CD8-positive, alpha-beta memory T cell (primary cell): ENCODE measurements around the gene PIGBOS1. TPM values are rescaled to one million over a fixed set of nuclear protein-coding genes. Genes with fewer than 3 reads are reported as not detected.

Experiments
- CTCF ChIA-PET: fragments of 350-600 bp; sonication (Branson Sonifier 250); formaldehyde crosslinking; loops from one replicate; lab custom pipeline; 2021; ENCODE audit warnings: antibody characterized with exemption; lab: Charles Lee
- POLR2A ChIA-PET: fragments of 350-600 bp; sonication (Branson Sonifier 250); formaldehyde crosslinking; loops from one replicate; lab custom pipeline; 2021; ENCODE audit warnings: antibody characterized with exemption; lab: Charles Lee
- DNase-seq, 5 donors: peaks; one replicate each; pipeline versions ENCODE4 v3.0.0 to v3.0.0-alpha.2; 2020 to 2022; ENCODE audit warnings: mixed read lengths in 1 of 5
- H3K27ac ChIP-seq: one replicate; pipeline ENCODE4 v1.7.0; 2013; ENCODE audit warnings: low read depth, mild to moderate bottlenecking, low read length, moderate library complexity
- H3K27me3 ChIP-seq: 2 replicates; pipeline ENCODE4 v1.7.0; 2013; ENCODE audit warnings: low read length, mild to moderate bottlenecking; ENCODE audit not compliant: insufficient read depth, poor library complexity, severe bottlenecking
- H3K36me3 ChIP-seq: 2 replicates; pipeline ENCODE4 v1.7.0; 2013; ENCODE audit warnings: mild to moderate bottlenecking, low read length, moderate library complexity; ENCODE audit not compliant: insufficient read depth
- H3K4me1 ChIP-seq: 2 replicates; pipeline ENCODE4 v1.7.0; 2013; ENCODE audit warnings: mild to moderate bottlenecking, low read length, moderate library complexity; ENCODE audit not compliant: insufficient read depth
- H3K4me3 ChIP-seq: 2 replicates; pipeline ENCODE4 v1.7.0; 2013; ENCODE audit warnings: mild to moderate bottlenecking, low read length
- H3K9me3 ChIP-seq: 2 replicates; pipeline ENCODE4 v1.7.0; 2013; ENCODE audit warnings: mild to moderate bottlenecking, low read length
- H3K27ac Mint-ChIP-seq, 8 donors: one replicate each; pipeline ENCODE4 v1.8.0; 2020 to 2021; ENCODE audit warnings: mixed read lengths in 8 of 8, mild to moderate bottlenecking in 6 of 8, inconsistent platforms in 3 of 8, moderate library complexity in 3 of 8
- H3K27me3 Mint-ChIP-seq, 2 donors: one replicate each; pipeline ENCODE4 v1.8.0; 2020 to 2021; ENCODE audit warnings: mixed read lengths in 2 of 2, mild to moderate bottlenecking in 1 of 2, moderate library complexity in 1 of 2
- H3K36me3 Mint-ChIP-seq, 3 donors: one replicate each; pipeline ENCODE4 v1.8.0; 2020 to 2021; ENCODE audit warnings: mixed read lengths in 3 of 3, inconsistent platforms in 1 of 3, mild to moderate bottlenecking in 1 of 3
- H3K4me1 Mint-ChIP-seq, 3 donors: one replicate each; pipeline ENCODE4 v1.8.0; 2020 to 2021; ENCODE audit warnings: mixed read lengths in 3 of 3, inconsistent platforms in 1 of 3, mild to moderate bottlenecking in 1 of 3
- H3K4me3 Mint-ChIP-seq, 7 donors: one replicate each; pipeline ENCODE4 v1.8.0; 2020 to 2021; ENCODE audit warnings: mixed read lengths in 7 of 7, mild to moderate bottlenecking in 6 of 7, moderate library complexity in 4 of 7, inconsistent platforms in 2 of 7
- H3K9me3 Mint-ChIP-seq, 5 donors: one replicate each; pipeline ENCODE4 v1.8.0; 2020 to 2022; ENCODE audit warnings: mixed read lengths in 5 of 5, mild to moderate bottlenecking in 3 of 5, moderate library complexity in 2 of 5, inconsistent platforms in 1 of 5
- polyA plus RNA-seq: library from polyadenylated mRNA; unstranded; fragments of 300-500 nt; fragmentation: Illumina TruSeq; gene quantifications from one replicate; pipeline ENCODE4 v1.2.3, GENCODE V29; 2021
- total RNA-seq, 2 experiments: library from RNA; stranded (reverse); gene quantifications; one replicate each; pipeline ENCODE4 v1.2.3, GENCODE V29; 2021

Gene PIGBOS1
- total and polyA plus RNA-seq, 3 experiments from 2014 or later: 11.5 to 43.9 (median 11.9) TPM

DNA sequence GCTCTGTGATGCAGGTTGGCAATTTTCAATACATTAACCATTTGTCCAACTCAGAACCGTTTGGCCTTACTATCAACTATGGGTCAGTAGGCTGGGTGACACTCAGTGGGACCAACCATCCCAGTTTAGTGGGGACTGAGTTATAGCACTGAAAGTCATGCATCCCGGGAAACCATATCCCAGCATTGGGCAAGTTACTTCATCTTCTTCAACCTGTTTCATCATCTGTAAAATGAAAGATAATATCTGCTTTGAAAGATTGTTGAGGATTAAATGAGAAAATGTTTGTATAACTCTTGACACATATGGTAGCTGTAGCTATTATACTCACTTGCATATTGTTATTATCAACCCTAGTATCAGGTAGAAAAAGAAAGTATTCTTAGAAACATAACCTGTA lies 41.2 kb downstream of the PIGBOS1 start:
- peak overlapping the region; percentile 63 to 92 (median 79) for H3K4me3 Mint-ChIP-seq
- DNase-seq: no peak
- Histone ChIP-seq H3K4me1 (peaks cover 80% of the 10 kb centered on the region), H3K27ac (peak overlapping the region; percentile 45), H3K27me3 (no peaks in the 10 kb centered on the region), H3K9me3 (no peaks in the 10 kb centered on the region), H3K36me3 (no peaks in the 10 kb centered on the region), H3K4me3 (peak overlapping the region; percentile 30)
- ChIA-PET POLR2A (interaction anchor here (0.8 to 4.2 kb wide), 8 partner anchors 8 to 41 kb away, joined by 3 to 27 read pairs (median 3); partner anchors contain the start of genes PIGB and PIGBOS1), CTCF (interaction anchor here (0.7 to 2.2 kb wide), 6 partner anchors 8 to 53 kb away, joined by 3 to 8 read pairs (median 4); no protein-coding TSS in a partner anchor)
- no peaks in the 10 kb centered on the region for H3K9me3 Mint-ChIP-seq
- no peaks in the 10 kb centered on the region for H3K27me3 Mint-ChIP-seq
- peaks cover 86 to 94% (median 94%) of the 10 kb centered on the region in 3 donors for H3K4me1 Mint-ChIP-seq
- peak overlapping the region; percentile 94 to 99 (median 97) for H3K27ac Mint-ChIP-seq
- H3K36me3 Mint-ChIP-seq: peaks cover 3 to 23% (median 7%) of the 10 kb centered on the region in 3 donors

DNA sequence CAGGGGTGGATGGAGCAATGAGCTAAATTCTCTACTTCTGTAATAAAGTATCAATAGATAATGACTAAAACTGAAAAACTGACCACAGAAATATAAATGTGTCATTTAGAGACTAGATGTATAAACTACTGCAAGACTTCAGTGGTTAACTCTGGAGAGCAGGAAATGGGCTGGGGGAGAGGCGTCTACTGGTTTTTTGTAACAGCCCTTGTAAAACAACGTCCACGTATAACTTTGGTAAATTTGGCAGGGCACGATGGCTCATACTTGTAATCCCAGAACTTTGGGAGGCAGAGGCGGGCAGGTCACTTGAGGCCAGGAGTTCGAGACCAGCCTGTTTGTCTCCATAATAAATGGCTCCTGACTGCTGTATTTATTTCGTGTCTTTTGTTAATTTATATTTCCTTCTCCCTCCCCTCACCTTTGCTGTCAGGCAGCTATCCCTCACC lies 41.8 kb downstream of the PIGBOS1 start:
- Mint-ChIP-seq H3K27me3 (no peaks in the 10 kb centered on the region), H3K27ac (peak overlapping the region; percentile 94 to 99 (median 97)), H3K4me1 (peaks cover 84 to 94% (median 93%) of the 10 kb centered on the region in 3 donors), H3K9me3 (no peaks in the 10 kb centered on the region), H3K4me3 (peak overlapping the region; percentile 63 to 92 (median 79)), H3K36me3 (peaks cover 3 to 26% (median 7%) of the 10 kb centered on the region in 3 donors)
- H3K4me3 ChIP-seq: peak overlapping the region; percentile 30
- peak; percentile 44 to 82 (median 58) for DNase-seq
- ChIA-PET POLR2A (interaction anchor here (0.8 to 4.2 kb wide), 8 partner anchors 8 to 42 kb away, joined by 3 to 27 read pairs (median 3); partner anchors contain the start of genes PIGB and PIGBOS1), CTCF (interaction anchor here (0.7 to 2.2 kb wide), 6 partner anchors 10 to 53 kb away, joined by 3 to 8 read pairs (median 4); no protein-coding TSS in a partner anchor)
- no peaks in the 10 kb centered on the region for H3K27me3 ChIP-seq
- H3K9me3 ChIP-seq: no peaks in the 10 kb centered on the region
- H3K36me3 ChIP-seq: no peaks in the 10 kb centered on the region
- peaks cover 80% of the 10 kb centered on the region for H3K4me1 ChIP-seq
- H3K27ac ChIP-seq: peak overlapping the region; percentile 45

DNA sequence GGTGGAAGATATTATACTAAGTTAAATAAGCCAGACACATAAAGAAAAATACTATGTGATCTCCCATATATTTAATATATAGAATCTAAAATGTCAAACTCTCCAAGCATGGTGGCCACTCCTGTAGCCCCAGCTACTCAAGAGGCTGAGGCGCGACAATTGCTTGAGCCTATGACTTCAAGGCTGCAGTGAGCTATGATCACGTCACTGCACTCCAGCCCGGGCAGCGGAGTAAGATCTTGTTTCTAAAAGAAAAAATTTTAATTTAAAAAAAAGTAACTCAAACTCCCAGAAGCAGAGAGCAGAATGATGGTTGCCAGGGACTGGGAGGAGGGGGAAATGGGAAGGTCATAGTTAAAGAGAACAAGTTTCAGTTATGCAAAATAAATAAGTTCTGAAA lies 42.6 kb downstream of the PIGBOS1 start:
- Histone ChIP-seq H3K27ac (peak overlapping the region; percentile 45), H3K4me3 (no peak overlapping the region), H3K27me3 (no peaks in the 10 kb centered on the region), H3K9me3 (no peaks in the 10 kb centered on the region), H3K36me3 (no peaks in the 10 kb centered on the region), H3K4me1 (peaks cover 77% of the 10 kb centered on the region)
- H3K4me3 Mint-ChIP-seq: peak overlapping the region in 6 of 7 donors; percentile 49 to 92 (median 80)
- POLR2A ChIA-PET: interaction anchor here (0.6 to 4.2 kb wide), 4 partner anchors 9 to 23 kb away, joined by 3 to 27 read pairs (median 6); no protein-coding TSS in a partner anchor
- peak overlapping the region; percentile 94 to 99 (median 97) for H3K27ac Mint-ChIP-seq
- DNase-seq: no peak
- no peaks in the 10 kb centered on the region for H3K27me3 Mint-ChIP-seq
- CTCF ChIA-PET: interaction anchor here (0.7 to 2.2 kb wide), 4 partner anchors 9 to 52 kb away, joined by 3 to 8 read pairs (median 4); no protein-coding TSS in a partner anchor
- H3K4me1 Mint-ChIP-seq: peaks cover 82 to 94% (median 92%) of the 10 kb centered on the region in 3 donors
- H3K36me3 Mint-ChIP-seq: peaks cover 3 to 26% (median 7%) of the 10 kb centered on the region in 3 donors
- H3K9me3 Mint-ChIP-seq: no peaks in the 10 kb centered on the region

DNA sequence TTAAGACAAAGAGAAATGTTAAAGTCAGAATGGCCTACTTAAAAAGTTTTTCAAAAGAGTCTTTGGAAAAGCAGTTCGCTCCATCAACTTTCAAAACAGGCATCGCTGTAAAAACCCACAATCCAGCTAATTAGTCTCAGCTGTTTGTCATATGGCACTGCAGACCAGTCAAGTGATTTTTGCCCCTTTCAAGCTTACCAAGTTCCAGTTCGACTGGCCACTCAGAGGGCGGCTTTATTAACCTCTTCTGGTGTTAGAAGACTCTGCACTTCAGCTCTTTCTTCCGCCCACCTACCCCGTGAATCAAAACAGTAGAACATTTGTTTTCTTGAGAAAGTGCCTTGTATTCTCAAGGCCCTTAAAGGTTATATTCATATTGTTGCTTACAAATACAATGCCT lies 48.6 kb downstream of the PIGBOS1 start:
- POLR2A ChIA-PET: interaction anchor here (0.9 to 1.1 kb wide), 3 partner anchors 15 to 73 kb away, joined by 3 to 4 read pairs (median 3); no protein-coding TSS in a partner anchor
- no peaks in the 10 kb centered on the region for H3K36me3 ChIP-seq
- Mint-ChIP-seq H3K27me3 (no peaks in the 10 kb centered on the region), H3K4me3 (peak overlapping the region; percentile 62 to 86 (median 65)), H3K4me1 (peaks cover 87 to 95% (median 92%) of the 10 kb centered on the region in 3 donors), H3K9me3 (no peaks in the 10 kb centered on the region), H3K27ac (peak overlapping the region; percentile 91 to 98 (median 96)), H3K36me3 (peaks cover 7 to 48% (median 15%) of the 10 kb centered on the region in 3 donors)
- H3K4me1 ChIP-seq: peaks cover 82% of the 10 kb centered on the region
- no peaks in the 10 kb centered on the region for H3K27me3 ChIP-seq
- H3K27ac ChIP-seq: no peak overlapping the region
- no peak overlapping the region for H3K4me3 ChIP-seq
- CTCF ChIA-PET: interaction anchor here (0.6 to 3.8 kb wide), 7 partner anchors 8 to 52 kb away, joined by 3 to 20 read pairs (median 6); no protein-coding TSS in a partner anchor
- no peak for DNase-seq
- no peaks in the 10 kb centered on the region for H3K9me3 ChIP-seq

DNA sequence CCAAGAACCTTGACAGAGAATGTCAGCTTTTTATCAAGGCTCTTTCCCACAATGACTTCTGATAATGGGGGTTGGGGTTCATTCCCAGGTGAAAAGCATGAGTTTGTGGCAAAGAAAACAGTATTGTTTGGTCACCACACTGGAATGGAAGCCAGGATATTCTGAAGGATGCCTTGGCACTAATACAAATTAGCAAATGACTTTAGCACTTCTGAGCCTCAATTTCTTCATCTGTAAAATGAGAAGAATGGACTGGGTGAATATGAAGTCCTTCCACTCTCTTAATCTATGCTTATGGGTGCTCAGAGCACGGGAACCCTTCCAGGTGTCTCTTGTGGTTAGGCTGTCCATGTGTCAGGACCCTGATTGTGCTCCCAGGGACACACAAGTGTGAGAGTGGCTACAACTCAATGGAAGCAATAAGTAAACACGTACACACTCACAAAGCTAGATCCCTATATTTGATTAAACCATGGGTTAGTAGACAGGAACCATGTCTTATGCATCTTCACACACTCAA lies 50.7 kb downstream of the PIGBOS1 start:
- DNase-seq: no peak
- peaks cover 87 to 98% (median 91%) of the 10 kb centered on the region in 3 donors for H3K4me1 Mint-ChIP-seq
- no peaks in the 10 kb centered on the region for H3K9me3 Mint-ChIP-seq
- H3K36me3 Mint-ChIP-seq: peaks cover 0 to 46% (median 12%) of the 10 kb centered on the region in 3 donors
- H3K27ac ChIP-seq: peak overlapping the region; percentile 81
- peak overlapping the region in 6 of 7 donors; percentile 66 to 84 (median 76) for H3K4me3 Mint-ChIP-seq
- no peaks in the 10 kb centered on the region for H3K27me3 Mint-ChIP-seq
- POLR2A ChIA-PET: interaction anchor here (0.6 to 2.8 kb wide), 9 partner anchors 10 to 140 kb away, joined by 3 to 27 read pairs (median 7); partner anchors contain the start of genes CCPG1, PIERCE2, PIGB and PIGBOS1
- peak overlapping the region; percentile 91 to 98 (median 96) for H3K27ac Mint-ChIP-seq
- CTCF ChIA-PET: interaction anchor here (1.1 to 3.8 kb wide), 6 partner anchors 9 to 71 kb away, joined by 3 to 20 read pairs (median 9); partner anchors contain the start of gene RSL24D1
- H3K4me1 ChIP-seq: peaks cover 78% of the 10 kb centered on the region
- H3K9me3 ChIP-seq: no peaks in the 10 kb centered on the region
- H3K27me3 ChIP-seq: no peaks in the 10 kb centered on the region
- no peaks in the 10 kb centered on the region for H3K36me3 ChIP-seq
- H3K4me3 ChIP-seq: peak overlapping the region; percentile 55

DNA sequence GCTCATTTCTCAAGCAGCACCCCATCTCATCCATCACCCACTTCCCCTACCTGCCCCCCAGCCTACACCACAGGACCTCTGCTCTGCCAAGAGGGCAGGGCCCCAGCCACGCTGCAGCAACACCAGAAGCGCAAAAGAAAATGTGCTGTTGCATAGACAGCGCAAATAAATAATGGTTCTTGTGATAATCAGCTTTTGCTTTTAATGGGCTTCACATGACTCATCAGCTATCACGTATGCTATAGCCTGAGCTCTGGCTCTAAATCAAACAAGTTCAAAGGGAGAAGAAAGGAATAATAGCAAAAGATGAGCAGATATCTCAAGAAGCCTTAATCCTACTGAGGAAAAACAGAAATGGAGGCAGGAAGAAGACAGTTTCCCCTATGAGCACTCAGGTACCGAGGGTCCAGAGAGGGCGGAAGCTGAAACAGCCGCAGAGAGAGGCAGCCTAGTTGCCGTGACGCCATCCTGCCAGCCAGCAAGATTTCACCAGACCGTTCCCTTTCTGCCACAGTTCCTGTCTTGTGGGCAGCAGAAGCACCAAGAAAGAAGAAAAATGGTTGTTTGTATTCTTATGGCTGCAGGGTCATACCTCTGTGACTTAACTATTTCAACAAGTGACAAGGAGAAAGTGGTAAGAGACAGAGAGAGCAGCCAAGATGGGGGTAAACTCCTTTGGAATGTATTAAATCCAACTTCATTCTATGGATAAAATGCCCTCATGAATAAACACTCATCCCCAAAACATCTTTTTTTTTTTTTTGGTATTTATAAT lies 51.3 kb downstream of the PIGBOS1 start:
- peak overlapping the region; percentile 81 for H3K27ac ChIP-seq
- H3K27me3 Mint-ChIP-seq: no peaks in the 10 kb centered on the region
- H3K36me3 ChIP-seq: no peaks in the 10 kb centered on the region
- H3K4me3 Mint-ChIP-seq: peak overlapping the region; percentile 44 to 83 (median 68)
- H3K4me1 Mint-ChIP-seq: peaks cover 87 to 99% (median 91%) of the 10 kb centered on the region in 3 donors
- no peaks in the 10 kb centered on the region for H3K9me3 Mint-ChIP-seq
- peaks cover 0 to 49% (median 14%) of the 10 kb centered on the region in 3 donors for H3K36me3 Mint-ChIP-seq
- H3K27me3 ChIP-seq: no peaks in the 10 kb centered on the region
- peak overlapping the region; percentile 91 to 98 (median 96) for H3K27ac Mint-ChIP-seq
- peak; percentile 65 to 90 (median 85) for DNase-seq
- CTCF ChIA-PET: interaction anchor here (0.7 to 3.8 kb wide), 12 partner anchors 10 to 99 kb away, joined by 3 to 20 read pairs (median 3); partner anchors contain the start of gene RSL24D1
- no peaks in the 10 kb centered on the region for H3K9me3 ChIP-seq
- H3K4me3 ChIP-seq: peak overlapping the region; percentile 55
- POLR2A ChIA-PET: interaction anchor here (0.6 to 2.8 kb wide), 13 partner anchors 8 to 141 kb away, joined by 3 to 27 read pairs (median 7); partner anchors contain the start of genes CCPG1, PIERCE2, PIGB and PIGBOS1
- peaks cover 74% of the 10 kb centered on the region for H3K4me1 ChIP-seq
